Hepatocyte (in vitro differentiated cells): Measurements from ENCODE around the gene FAM43B.

Experiments used
- CTCF ChIP-seq: fragments of 200-600 bp; sonication (generic); IDR thresholded peaks from 2 replicates; pipeline ENCODE4 v1.5.1; 2016; ENCODE audit warnings: antibody characterized with exemption, mild to moderate bottlenecking; ENCODE audit not compliant: poor library complexity
- EZH2 ChIP-seq: fragments of 200-600 bp; sonication (generic); IDR thresholded peaks from 2 replicates; pipeline ENCODE4 v1.6.1; 2016; ENCODE audit warnings: antibody characterized with exemption, mild to moderate bottlenecking, borderline replicate concordance
- EZH2phosphoT487 ChIP-seq: fragments of 200-600 bp; sonication (generic); IDR thresholded peaks from one replicate; pipeline ENCODE4 v1.6.1; 2018; ENCODE audit warnings: antibody characterized with exemption, mild to moderate bottlenecking, low read depth, moderate library complexity; ENCODE audit not compliant: unreplicated experiment, severe bottlenecking

- TF ChIP-seq CTCF = no peak
- no peak for TF ChIP-seq EZH2
- TF ChIP-seq EZH2phosphoT487 = no peak
These were observed 21.6 kb downstream of the FAM43B start for GRCh38 chr1:20573987-20574386.
